Peyer's patch (tissue), 4 donors: ENCODE results near the gene CALML3.

ENCODE experiments used
- POLR2A ChIP-seq, 2 donors: fragments of 450-650 bp; IDR thresholded peaks; one replicate each; pipeline ENCODE4 v1.5.1; 2017; ENCODE audit warnings: antibody characterized with exemption in 2 of 2, mild to moderate bottlenecking in 2 of 2, moderate library complexity in 2 of 2
- TF ChIP-seq, protein P1 (sequence below), 6 experiments: fragments of 450-650 bp in 4 of 6; fragments of 200-600 bp in 2 of 6; sonication (generic) in 1 of 6; IDR thresholded peaks; one replicate each; pipeline ENCODE4 v1.5.1; 2017 to 2019; ENCODE audit warnings: antibody characterized with exemption in 6 of 6, mild to moderate bottlenecking in 3 of 6, moderate library complexity in 1 of 6

- TF ChIP-seq POLR2A (IDR thresholded peaks at IDR 0.05): no peak
- TF ChIP-seq, protein P1, sequence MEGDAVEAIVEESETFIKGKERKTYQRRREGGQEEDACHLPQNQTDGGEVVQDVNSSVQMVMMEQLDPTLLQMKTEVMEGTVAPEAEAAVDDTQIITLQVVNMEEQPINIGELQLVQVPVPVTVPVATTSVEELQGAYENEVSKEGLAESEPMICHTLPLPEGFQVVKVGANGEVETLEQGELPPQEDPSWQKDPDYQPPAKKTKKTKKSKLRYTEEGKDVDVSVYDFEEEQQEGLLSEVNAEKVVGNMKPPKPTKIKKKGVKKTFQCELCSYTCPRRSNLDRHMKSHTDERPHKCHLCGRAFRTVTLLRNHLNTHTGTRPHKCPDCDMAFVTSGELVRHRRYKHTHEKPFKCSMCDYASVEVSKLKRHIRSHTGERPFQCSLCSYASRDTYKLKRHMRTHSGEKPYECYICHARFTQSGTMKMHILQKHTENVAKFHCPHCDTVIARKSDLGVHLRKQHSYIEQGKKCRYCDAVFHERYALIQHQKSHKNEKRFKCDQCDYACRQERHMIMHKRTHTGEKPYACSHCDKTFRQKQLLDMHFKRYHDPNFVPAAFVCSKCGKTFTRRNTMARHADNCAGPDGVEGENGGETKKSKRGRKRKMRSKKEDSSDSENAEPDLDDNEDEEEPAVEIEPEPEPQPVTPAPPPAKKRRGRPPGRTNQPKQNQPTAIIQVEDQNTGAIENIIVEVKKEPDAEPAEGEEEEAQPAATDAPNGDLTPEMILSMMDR (IDR thresholded peaks at IDR 0.05): no peak
Observed at GRCh38 chr10:5545011-5545410, 20.2 kb downstream of the CALML3 start.
